ENCODE results near the gene RANBP10.

RANBP10 gene

GRCh38 chr16:67843343-67843765, 37.0 kb upstream of the RANBP10 start:
- DNase-seq (ENCODE audit: low read depth in 1 of 2, low spot score in 1 of 2) = no peak
- Histone ChIP-seq H3K4me3 (replicated peaks; ENCODE audit: insufficient read depth, low read length) (peak overlapping the region; percentile 79), H3K27me3 (ENCODE audit: insufficient read depth, poor library complexity, severe bottlenecking) (no peaks in the 10 kb centered on the region), H3K27ac (replicated peaks) (peak overlapping the region; percentile 78; the same call in 1 of the 2 replicates)
- TF ChIP-seq, protein P1, sequence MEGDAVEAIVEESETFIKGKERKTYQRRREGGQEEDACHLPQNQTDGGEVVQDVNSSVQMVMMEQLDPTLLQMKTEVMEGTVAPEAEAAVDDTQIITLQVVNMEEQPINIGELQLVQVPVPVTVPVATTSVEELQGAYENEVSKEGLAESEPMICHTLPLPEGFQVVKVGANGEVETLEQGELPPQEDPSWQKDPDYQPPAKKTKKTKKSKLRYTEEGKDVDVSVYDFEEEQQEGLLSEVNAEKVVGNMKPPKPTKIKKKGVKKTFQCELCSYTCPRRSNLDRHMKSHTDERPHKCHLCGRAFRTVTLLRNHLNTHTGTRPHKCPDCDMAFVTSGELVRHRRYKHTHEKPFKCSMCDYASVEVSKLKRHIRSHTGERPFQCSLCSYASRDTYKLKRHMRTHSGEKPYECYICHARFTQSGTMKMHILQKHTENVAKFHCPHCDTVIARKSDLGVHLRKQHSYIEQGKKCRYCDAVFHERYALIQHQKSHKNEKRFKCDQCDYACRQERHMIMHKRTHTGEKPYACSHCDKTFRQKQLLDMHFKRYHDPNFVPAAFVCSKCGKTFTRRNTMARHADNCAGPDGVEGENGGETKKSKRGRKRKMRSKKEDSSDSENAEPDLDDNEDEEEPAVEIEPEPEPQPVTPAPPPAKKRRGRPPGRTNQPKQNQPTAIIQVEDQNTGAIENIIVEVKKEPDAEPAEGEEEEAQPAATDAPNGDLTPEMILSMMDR (IDR thresholded peaks at IDR 0.05; ENCODE audit: insufficient read depth, low read length) = no peak
- TF ChIP-seq POLR2AphosphoS5 (IDR thresholded peaks at IDR 0.05; ENCODE audit: low read depth) = no peak
- TF ChIP-seq GABPA (IDR thresholded peaks at IDR 0.05; ENCODE audit: low read depth) = no peak
- TF ChIP-seq, protein P2, sequence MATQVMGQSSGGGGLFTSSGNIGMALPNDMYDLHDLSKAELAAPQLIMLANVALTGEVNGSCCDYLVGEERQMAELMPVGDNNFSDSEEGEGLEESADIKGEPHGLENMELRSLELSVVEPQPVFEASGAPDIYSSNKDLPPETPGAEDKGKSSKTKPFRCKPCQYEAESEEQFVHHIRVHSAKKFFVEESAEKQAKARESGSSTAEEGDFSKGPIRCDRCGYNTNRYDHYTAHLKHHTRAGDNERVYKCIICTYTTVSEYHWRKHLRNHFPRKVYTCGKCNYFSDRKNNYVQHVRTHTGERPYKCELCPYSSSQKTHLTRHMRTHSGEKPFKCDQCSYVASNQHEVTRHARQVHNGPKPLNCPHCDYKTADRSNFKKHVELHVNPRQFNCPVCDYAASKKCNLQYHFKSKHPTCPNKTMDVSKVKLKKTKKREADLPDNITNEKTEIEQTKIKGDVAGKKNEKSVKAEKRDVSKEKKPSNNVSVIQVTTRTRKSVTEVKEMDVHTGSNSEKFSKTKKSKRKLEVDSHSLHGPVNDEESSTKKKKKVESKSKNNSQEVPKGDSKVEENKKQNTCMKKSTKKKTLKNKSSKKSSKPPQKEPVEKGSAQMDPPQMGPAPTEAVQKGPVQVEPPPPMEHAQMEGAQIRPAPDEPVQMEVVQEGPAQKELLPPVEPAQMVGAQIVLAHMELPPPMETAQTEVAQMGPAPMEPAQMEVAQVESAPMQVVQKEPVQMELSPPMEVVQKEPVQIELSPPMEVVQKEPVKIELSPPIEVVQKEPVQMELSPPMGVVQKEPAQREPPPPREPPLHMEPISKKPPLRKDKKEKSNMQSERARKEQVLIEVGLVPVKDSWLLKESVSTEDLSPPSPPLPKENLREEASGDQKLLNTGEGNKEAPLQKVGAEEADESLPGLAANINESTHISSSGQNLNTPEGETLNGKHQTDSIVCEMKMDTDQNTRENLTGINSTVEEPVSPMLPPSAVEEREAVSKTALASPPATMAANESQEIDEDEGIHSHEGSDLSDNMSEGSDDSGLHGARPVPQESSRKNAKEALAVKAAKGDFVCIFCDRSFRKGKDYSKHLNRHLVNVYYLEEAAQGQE (IDR thresholded peaks at IDR 0.05; ENCODE audit: insufficient replicate concordance, low read depth) = no peak
- no peak for TF ChIP-seq SPI1 (IDR thresholded peaks at IDR 0.05; ENCODE audit: borderline replicate concordance, low read depth)

DNA sequence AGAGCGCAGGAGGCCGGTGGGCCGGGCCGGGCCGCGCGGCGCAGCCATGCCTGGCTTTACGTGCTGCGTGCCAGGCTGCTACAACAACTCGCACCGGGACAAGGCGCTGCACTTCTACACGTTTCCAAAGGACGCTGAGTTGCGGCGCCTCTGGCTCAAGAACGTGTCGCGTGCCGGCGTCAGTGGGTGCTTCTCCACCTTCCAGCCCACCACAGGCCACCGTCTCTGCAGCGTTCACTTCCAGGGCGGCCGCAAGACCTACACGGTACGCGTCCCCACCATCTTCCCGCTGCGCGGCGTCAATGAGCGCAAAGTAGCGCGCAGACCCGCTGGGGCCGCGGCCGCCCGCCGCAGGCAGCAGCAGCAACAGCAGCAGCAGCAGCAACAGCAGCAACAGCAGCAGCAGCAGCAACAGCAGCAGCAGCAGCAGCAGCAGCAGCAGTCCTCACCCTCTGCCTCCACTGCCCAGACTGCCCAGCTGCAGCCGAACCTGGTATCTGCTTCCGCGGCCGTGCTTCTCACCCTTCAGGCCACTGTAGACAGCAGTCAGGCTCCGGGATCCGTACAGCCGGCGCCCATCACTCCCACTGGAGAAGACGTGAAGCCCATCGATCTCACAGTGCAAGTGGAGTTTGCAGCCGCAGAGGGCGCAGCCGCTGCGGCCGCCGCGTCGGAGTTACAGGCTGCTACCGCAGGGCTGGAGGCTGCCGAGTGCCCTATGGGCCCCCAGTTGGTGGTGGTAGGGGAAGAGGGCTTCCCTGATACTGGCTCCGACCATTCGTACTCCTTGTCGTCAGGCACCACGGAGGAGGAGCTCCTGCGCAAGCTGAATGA, 36.4 kb upstream of the RANBP10 start:
- peak; percentile 58 to 69 for DNase-seq (ENCODE audit: low read depth in 1 of 2, low spot score in 1 of 2)
- peak overlapping the region; percentile 78 for H3K27ac ChIP-seq (replicated peaks)
- peak; percentile 14; the same call in 1 of the 2 replicates for TF ChIP-seq POLR2AphosphoS5 (IDR thresholded peaks at IDR 0.05; ENCODE audit: low read depth)
- TF ChIP-seq, protein P1 (IDR thresholded peaks at IDR 0.05; ENCODE audit: insufficient read depth, low read length) = peak; percentile 21
- no peak; the same call in 1 of the 2 replicates for TF ChIP-seq GABPA (IDR thresholded peaks at IDR 0.05; ENCODE audit: low read depth)
- TF ChIP-seq, protein P2 (IDR thresholded peaks at IDR 0.05; ENCODE audit: insufficient replicate concordance, low read depth) = no peak
- TF ChIP-seq SPI1 (IDR thresholded peaks at IDR 0.05; ENCODE audit: borderline replicate concordance, low read depth) = no peak
- no peaks in the 10 kb centered on the region for H3K27me3 ChIP-seq (ENCODE audit: insufficient read depth, poor library complexity, severe bottlenecking)
- H3K4me3 ChIP-seq (replicated peaks; ENCODE audit: insufficient read depth, low read length) = peak overlapping the region; percentile 79

DNA sequence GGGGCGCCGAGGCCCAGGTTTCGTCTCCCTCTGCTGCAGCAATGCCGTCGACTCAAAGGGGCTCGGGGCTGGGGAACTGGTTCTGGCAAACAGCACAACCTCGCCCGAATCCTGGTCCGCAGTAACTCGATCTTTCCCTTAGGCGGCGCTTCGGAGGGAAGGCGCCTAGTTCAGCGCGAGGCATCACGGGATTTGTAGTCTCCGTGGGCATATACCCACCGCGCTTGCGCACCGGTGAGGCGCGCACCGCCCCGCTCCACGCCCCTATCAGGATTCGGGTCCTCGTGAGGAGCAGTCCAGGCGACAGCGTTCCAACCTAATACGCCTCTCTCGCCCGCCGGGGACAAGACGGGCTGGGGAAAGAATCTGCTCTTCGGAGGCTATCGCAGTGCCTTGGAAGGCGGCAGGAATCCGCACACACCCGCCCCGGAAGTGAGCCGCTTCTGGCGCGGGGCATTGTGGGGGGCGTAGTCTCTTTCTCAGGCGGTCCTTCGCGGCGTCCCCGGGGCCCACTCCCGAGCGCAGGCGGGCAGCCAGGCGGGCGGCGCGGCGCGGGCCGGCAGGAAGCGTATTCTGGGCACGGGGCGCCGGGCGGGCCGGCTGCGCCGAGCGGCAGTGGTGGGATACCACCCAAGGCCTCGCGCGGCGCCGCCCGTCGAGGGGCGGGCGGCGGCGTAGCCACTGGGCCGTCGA, 35.6 kb upstream of the RANBP10 start, which contains the start of gene THAP11:
Gene THAP11 (plus strand): TSS at position 505 of the 693 bp plus-strand sequence. CDS start 235 bp downstream, outside the sequence.
- H3K27ac ChIP-seq (replicated peaks) = peak within 1 kb of the TSS; percentile 94

More for the DNA sequence above, 35.6 kb upstream of the RANBP10 start, which contains the start of gene THAP11:
- peak within 1 kb of the TSS; percentile 79 for H3K4me3 ChIP-seq (replicated peaks; ENCODE audit: insufficient read depth, low read length)
- peak; percentile 88 to 96 for DNase-seq (ENCODE audit: low read depth in 1 of 2, low spot score in 1 of 2)
- TF ChIP-seq, protein P1 (IDR thresholded peaks at IDR 0.05; ENCODE audit: insufficient read depth, low read length) = peak; percentile 78
- TF ChIP-seq SPI1 (IDR thresholded peaks at IDR 0.05; ENCODE audit: borderline replicate concordance, low read depth) = peak; percentile 60; the same call in 1 of the 2 replicates
- peak; percentile 79 for TF ChIP-seq GABPA (IDR thresholded peaks at IDR 0.05; ENCODE audit: low read depth)
- peak; percentile 14; the same call in 1 of the 2 replicates for TF ChIP-seq POLR2AphosphoS5 (IDR thresholded peaks at IDR 0.05; ENCODE audit: low read depth)
- TF ChIP-seq, protein P2 (IDR thresholded peaks at IDR 0.05; ENCODE audit: insufficient replicate concordance, low read depth) = no peak
- no peaks in the 10 kb centered on the region for H3K27me3 ChIP-seq (ENCODE audit: insufficient read depth, poor library complexity, severe bottlenecking)

All from HL-60 (cell line).